CD8-positive, alpha-beta memory T cell (primary cell): ENCODE measurements around the gene FMNL2. TPM values are rescaled to one million over a fixed set of nuclear protein-coding genes. Genes with fewer than 3 reads are reported as not detected.

Experiments
- CTCF ChIA-PET: fragments of 350-600 bp; sonication (Branson Sonifier 250); formaldehyde crosslinking; loops from one replicate; lab custom pipeline; 2021; ENCODE audit warnings: antibody characterized with exemption; lab: Charles Lee
- POLR2A ChIA-PET: fragments of 350-600 bp; sonication (Branson Sonifier 250); formaldehyde crosslinking; loops from one replicate; lab custom pipeline; 2021; ENCODE audit warnings: antibody characterized with exemption; lab: Charles Lee
- DNase-seq, 5 donors: peaks; one replicate each; pipeline versions ENCODE4 v3.0.0 to v3.0.0-alpha.2; 2020 to 2022; ENCODE audit warnings: mixed read lengths in 1 of 5
- H3K27ac ChIP-seq: one replicate; pipeline ENCODE4 v1.7.0; 2013; ENCODE audit warnings: low read depth, mild to moderate bottlenecking, low read length, moderate library complexity
- H3K27me3 ChIP-seq: 2 replicates; pipeline ENCODE4 v1.7.0; 2013; ENCODE audit warnings: low read length, mild to moderate bottlenecking; ENCODE audit not compliant: insufficient read depth, poor library complexity, severe bottlenecking
- H3K36me3 ChIP-seq: 2 replicates; pipeline ENCODE4 v1.7.0; 2013; ENCODE audit warnings: mild to moderate bottlenecking, low read length, moderate library complexity; ENCODE audit not compliant: insufficient read depth
- H3K4me1 ChIP-seq: 2 replicates; pipeline ENCODE4 v1.7.0; 2013; ENCODE audit warnings: mild to moderate bottlenecking, low read length, moderate library complexity; ENCODE audit not compliant: insufficient read depth
- H3K4me3 ChIP-seq: 2 replicates; pipeline ENCODE4 v1.7.0; 2013; ENCODE audit warnings: mild to moderate bottlenecking, low read length
- H3K9me3 ChIP-seq: 2 replicates; pipeline ENCODE4 v1.7.0; 2013; ENCODE audit warnings: mild to moderate bottlenecking, low read length
- H3K27ac Mint-ChIP-seq, 8 donors: one replicate each; pipeline ENCODE4 v1.8.0; 2020 to 2021; ENCODE audit warnings: mixed read lengths in 8 of 8, mild to moderate bottlenecking in 6 of 8, inconsistent platforms in 3 of 8, moderate library complexity in 3 of 8
- H3K27me3 Mint-ChIP-seq, 2 donors: one replicate each; pipeline ENCODE4 v1.8.0; 2020 to 2021; ENCODE audit warnings: mixed read lengths in 2 of 2, mild to moderate bottlenecking in 1 of 2, moderate library complexity in 1 of 2
- H3K36me3 Mint-ChIP-seq, 3 donors: one replicate each; pipeline ENCODE4 v1.8.0; 2020 to 2021; ENCODE audit warnings: mixed read lengths in 3 of 3, inconsistent platforms in 1 of 3, mild to moderate bottlenecking in 1 of 3
- H3K4me1 Mint-ChIP-seq, 3 donors: one replicate each; pipeline ENCODE4 v1.8.0; 2020 to 2021; ENCODE audit warnings: mixed read lengths in 3 of 3, inconsistent platforms in 1 of 3, mild to moderate bottlenecking in 1 of 3
- H3K4me3 Mint-ChIP-seq, 7 donors: one replicate each; pipeline ENCODE4 v1.8.0; 2020 to 2021; ENCODE audit warnings: mixed read lengths in 7 of 7, mild to moderate bottlenecking in 6 of 7, moderate library complexity in 4 of 7, inconsistent platforms in 2 of 7
- H3K9me3 Mint-ChIP-seq, 5 donors: one replicate each; pipeline ENCODE4 v1.8.0; 2020 to 2022; ENCODE audit warnings: mixed read lengths in 5 of 5, mild to moderate bottlenecking in 3 of 5, moderate library complexity in 2 of 5, inconsistent platforms in 1 of 5
- polyA plus RNA-seq: library from polyadenylated mRNA; unstranded; fragments of 300-500 nt; fragmentation: Illumina TruSeq; gene quantifications from one replicate; pipeline ENCODE4 v1.2.3, GENCODE V29; 2021
- total RNA-seq, 2 experiments: library from RNA; stranded (reverse); gene quantifications; one replicate each; pipeline ENCODE4 v1.2.3, GENCODE V29; 2021

Gene FMNL2
- total and polyA plus RNA-seq, 3 experiments from 2014 or later, result 0.05 to 0.59 (median 0.58) TPM

DNA sequence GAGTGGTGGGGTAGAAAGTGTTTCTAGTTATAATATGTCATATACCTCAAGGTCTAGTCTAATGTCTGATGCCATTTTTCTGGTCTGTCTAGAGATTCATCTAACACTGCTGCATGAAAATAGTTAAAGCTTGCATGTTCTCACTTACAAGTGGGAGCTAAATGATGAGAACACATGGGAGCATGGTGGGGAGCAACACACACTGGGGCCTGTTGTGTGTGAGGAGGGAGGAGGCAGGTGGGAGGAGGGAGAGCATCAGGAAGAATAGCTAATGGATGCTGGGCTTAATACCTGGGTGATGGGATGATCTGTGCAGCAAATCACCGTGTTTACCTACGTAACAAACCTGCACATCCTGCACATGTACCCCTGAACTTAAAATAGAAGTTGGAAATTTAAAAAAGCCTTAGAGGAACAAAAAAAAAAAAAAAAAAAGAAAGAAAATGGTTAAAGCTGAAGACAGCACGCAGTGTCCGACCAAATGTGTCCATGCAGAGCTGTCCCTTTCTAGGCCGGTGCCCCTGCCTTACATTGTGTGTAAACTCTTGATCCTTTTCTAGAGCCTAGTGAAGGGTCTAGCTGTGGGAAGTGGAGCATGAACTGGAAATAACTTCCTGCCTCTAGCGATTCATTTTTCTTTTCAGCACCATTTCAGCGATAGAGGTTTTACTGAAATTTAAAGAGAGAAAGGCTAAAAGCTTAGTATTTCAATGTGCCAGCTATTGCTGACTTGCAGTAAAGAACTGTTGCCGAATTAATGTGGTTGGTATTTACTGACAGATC, 94.0 kb downstream of the FMNL2 start:
- H3K4me1 ChIP-seq, result no peaks in the 10 kb centered on the region
- H3K4me3 Mint-ChIP-seq, result no peak overlapping the region
- DNase-seq, result no peak
- no peaks in the 10 kb centered on the region for H3K36me3 Mint-ChIP-seq
- CTCF ChIA-PET, result no interaction called here
- no peak overlapping the region for H3K27ac Mint-ChIP-seq
- H3K4me1 Mint-ChIP-seq, result no peaks in the 10 kb centered on the region
- no peak overlapping the region for H3K4me3 ChIP-seq
- no peaks in the 10 kb centered on the region for H3K36me3 ChIP-seq
- no peak overlapping the region for H3K27ac ChIP-seq
- H3K27me3 ChIP-seq, result no peaks in the 10 kb centered on the region
- peaks cover 0 to 2% (median 0%) of the 10 kb centered on the region in 5 donors for H3K9me3 Mint-ChIP-seq
- H3K27me3 Mint-ChIP-seq, result peaks cover 1 to 7% of the 10 kb centered on the region in 2 donors
- POLR2A ChIA-PET, result no interaction called here
- no peaks in the 10 kb centered on the region for H3K9me3 ChIP-seq

GRCh38 chr2:152430876-152431275, 95.9 kb downstream of the FMNL2 start:
- DNase-seq, result no peak
- H3K4me1 Mint-ChIP-seq, result no peaks in the 10 kb centered on the region
- Histone ChIP-seq H3K4me3 (no peak overlapping the region), H3K36me3 (no peaks in the 10 kb centered on the region), H3K27ac (no peak overlapping the region), H3K9me3 (no peaks in the 10 kb centered on the region), H3K27me3 (no peaks in the 10 kb centered on the region), H3K4me1 (no peaks in the 10 kb centered on the region)
- H3K9me3 Mint-ChIP-seq, result no peaks in the 10 kb centered on the region
- H3K36me3 Mint-ChIP-seq, result no peaks in the 10 kb centered on the region
- ChIA-PET POLR2A (no interaction called here), CTCF (no interaction called here)
- H3K27ac Mint-ChIP-seq, result no peak overlapping the region
- peaks cover 3 to 7% of the 10 kb centered on the region in 2 donors for H3K27me3 Mint-ChIP-seq
- H3K4me3 Mint-ChIP-seq, result no peak overlapping the region

DNA sequence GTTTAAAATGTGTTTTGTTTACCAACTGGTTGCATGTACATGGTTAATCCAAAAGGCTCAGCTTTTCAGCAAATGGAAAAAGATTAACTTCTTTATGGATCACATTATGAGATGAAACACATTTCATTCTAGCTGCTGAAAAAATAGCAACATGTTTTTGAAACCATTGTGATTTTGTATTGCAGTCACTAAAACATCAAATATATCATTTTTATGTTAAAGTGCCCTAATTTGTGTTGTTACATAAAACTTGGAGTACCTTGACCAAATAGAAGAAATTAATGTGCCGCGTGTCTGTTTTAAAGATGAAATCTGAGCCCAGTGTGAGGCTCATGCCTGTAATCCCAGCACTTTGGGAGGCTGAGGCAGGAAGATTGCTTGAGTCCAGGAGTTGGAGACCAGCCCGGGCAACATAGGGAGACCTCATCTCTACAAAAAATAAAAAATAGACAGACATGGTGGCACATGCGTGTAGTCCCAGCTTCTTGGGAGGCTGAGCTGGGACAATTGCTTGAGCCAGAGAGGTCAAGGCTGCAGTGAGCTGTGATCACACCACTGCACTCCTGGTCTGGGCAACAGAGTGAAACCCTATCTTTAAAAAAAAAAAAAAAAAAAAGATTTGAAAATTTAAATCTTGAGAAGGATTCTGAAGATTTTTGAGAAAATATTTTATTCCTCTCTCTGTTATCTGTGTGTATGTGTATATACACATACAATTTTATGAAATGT, 96.6 kb downstream of the FMNL2 start:
- no peaks in the 10 kb centered on the region for H3K4me1 ChIP-seq
- no peak for DNase-seq
- no peaks in the 10 kb centered on the region for H3K9me3 ChIP-seq
- POLR2A ChIA-PET, result no interaction called here
- no peaks in the 10 kb centered on the region for H3K27me3 ChIP-seq
- Mint-ChIP-seq H3K27me3 (peaks cover 3 to 11% of the 10 kb centered on the region in 2 donors), H3K4me1 (no peaks in the 10 kb centered on the region), H3K27ac (no peak overlapping the region), H3K4me3 (no peak overlapping the region), H3K36me3 (no peaks in the 10 kb centered on the region), H3K9me3 (no peaks in the 10 kb centered on the region)
- no peak overlapping the region for H3K4me3 ChIP-seq
- H3K36me3 ChIP-seq, result no peaks in the 10 kb centered on the region
- CTCF ChIA-PET, result no interaction called here
- H3K27ac ChIP-seq, result no peak overlapping the region

GRCh38 chr2:152432206-152432653, 97.3 kb downstream of the FMNL2 start:
- no peaks in the 10 kb centered on the region for H3K4me1 Mint-ChIP-seq
- POLR2A ChIA-PET, result no interaction called here
- no peaks in the 10 kb centered on the region for H3K9me3 ChIP-seq
- H3K4me3 ChIP-seq, result no peak overlapping the region
- H3K27me3 Mint-ChIP-seq, result peaks cover 3 to 12% of the 10 kb centered on the region in 2 donors
- no peaks in the 10 kb centered on the region for H3K4me1 ChIP-seq
- CTCF ChIA-PET, result no interaction called here
- H3K4me3 Mint-ChIP-seq, result no peak overlapping the region
- H3K27ac ChIP-seq, result no peak overlapping the region
- no peaks in the 10 kb centered on the region for H3K27me3 ChIP-seq
- H3K36me3 Mint-ChIP-seq, result no peaks in the 10 kb centered on the region
- no peaks in the 10 kb centered on the region for H3K9me3 Mint-ChIP-seq
- no peaks in the 10 kb centered on the region for H3K36me3 ChIP-seq
- no peak overlapping the region for H3K27ac Mint-ChIP-seq
- no peak for DNase-seq

DNA sequence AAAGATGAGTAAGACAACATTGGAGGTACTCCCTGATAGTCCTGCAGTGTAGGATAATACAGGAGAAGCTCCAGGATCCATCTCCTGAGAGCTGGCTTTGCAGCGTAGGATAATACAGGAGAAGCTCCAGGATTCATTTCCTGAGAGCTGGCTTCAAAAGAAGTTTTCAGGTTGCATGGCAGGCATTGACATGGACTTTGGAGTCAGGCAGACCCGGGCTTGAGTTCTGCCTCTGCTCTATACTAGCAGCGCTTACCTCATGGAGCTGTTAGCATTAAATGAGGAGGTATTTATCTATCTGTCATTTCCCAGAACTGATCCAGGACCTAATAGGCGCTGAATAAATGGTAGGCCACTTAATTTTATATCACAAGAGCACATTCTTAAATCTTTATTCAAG, 97.8 kb downstream of the FMNL2 start:
- ChIA-PET CTCF (no interaction called here), POLR2A (no interaction called here)
- Mint-ChIP-seq H3K27ac (no peak overlapping the region), H3K36me3 (no peaks in the 10 kb centered on the region), H3K27me3 (peaks cover 3 to 13% of the 10 kb centered on the region in 2 donors), H3K4me3 (no peak overlapping the region), H3K4me1 (no peaks in the 10 kb centered on the region), H3K9me3 (no peaks in the 10 kb centered on the region)
- H3K9me3 ChIP-seq, result no peaks in the 10 kb centered on the region
- no peak overlapping the region for H3K27ac ChIP-seq
- H3K4me3 ChIP-seq, result no peak overlapping the region
- H3K36me3 ChIP-seq, result no peaks in the 10 kb centered on the region
- no peaks in the 10 kb centered on the region for H3K4me1 ChIP-seq
- DNase-seq, result no peak
- H3K27me3 ChIP-seq, result no peaks in the 10 kb centered on the region

- Histone ChIP-seq H3K4me1 (no peaks in the 10 kb centered on the region), H3K27ac (no peak overlapping the region), H3K27me3 (no peaks in the 10 kb centered on the region), H3K9me3 (no peaks in the 10 kb centered on the region), H3K36me3 (no peaks in the 10 kb centered on the region), H3K4me3 (no peak overlapping the region)
- no peak overlapping the region for H3K4me3 Mint-ChIP-seq
- H3K27me3 Mint-ChIP-seq, result peaks cover 3 to 18% of the 10 kb centered on the region in 2 donors
- DNase-seq, result no peak
- H3K4me1 Mint-ChIP-seq, result no peaks in the 10 kb centered on the region
- H3K27ac Mint-ChIP-seq, result no peak overlapping the region
- ChIA-PET POLR2A (no interaction called here), CTCF (no interaction called here)
- no peaks in the 10 kb centered on the region for H3K36me3 Mint-ChIP-seq
- H3K9me3 Mint-ChIP-seq, result no peaks in the 10 kb centered on the region
Measured at GRCh38 chr2:152433289-152433688, 98.3 kb downstream of the FMNL2 start.

DNA sequence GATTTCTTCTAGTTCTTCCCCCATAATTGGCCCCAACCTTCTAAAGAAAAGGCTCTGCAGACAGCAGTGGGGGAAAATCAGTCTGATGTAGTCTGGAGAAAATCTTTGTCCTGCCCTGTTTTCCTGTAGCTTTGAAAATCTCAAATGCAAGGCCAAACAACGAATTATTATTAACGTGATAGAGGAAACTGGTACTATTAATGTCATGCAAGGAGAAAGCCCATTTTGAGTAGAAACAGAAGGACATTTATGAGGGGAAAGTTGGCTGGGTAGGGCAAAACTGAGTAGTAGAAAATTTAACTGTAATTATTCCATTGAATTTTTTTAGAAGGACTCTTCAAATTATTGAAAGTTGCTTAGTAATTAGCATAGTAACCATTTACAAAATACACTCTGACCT, 98.8 kb downstream of the FMNL2 start:
- peaks cover 2 to 19% of the 10 kb centered on the region in 2 donors for H3K27me3 Mint-ChIP-seq
- ChIA-PET POLR2A (no interaction called here), CTCF (no interaction called here)
- no peaks in the 10 kb centered on the region for H3K27me3 ChIP-seq
- no peaks in the 10 kb centered on the region for H3K4me1 ChIP-seq
- no peak overlapping the region for H3K4me3 Mint-ChIP-seq
- no peaks in the 10 kb centered on the region for H3K36me3 Mint-ChIP-seq
- H3K9me3 Mint-ChIP-seq, result no peaks in the 10 kb centered on the region
- H3K36me3 ChIP-seq, result no peaks in the 10 kb centered on the region
- H3K4me1 Mint-ChIP-seq, result no peaks in the 10 kb centered on the region
- no peak overlapping the region for H3K27ac ChIP-seq
- no peak overlapping the region for H3K27ac Mint-ChIP-seq
- no peak overlapping the region for H3K4me3 ChIP-seq
- no peaks in the 10 kb centered on the region for H3K9me3 ChIP-seq
- DNase-seq, result no peak

- Mint-ChIP-seq H3K9me3 (no peaks in the 10 kb centered on the region), H3K4me1 (no peaks in the 10 kb centered on the region), H3K27me3 (peaks cover 2 to 24% of the 10 kb centered on the region in 2 donors), H3K4me3 (no peak overlapping the region), H3K36me3 (no peaks in the 10 kb centered on the region), H3K27ac (no peak overlapping the region)
- H3K27me3 ChIP-seq, result no peaks in the 10 kb centered on the region
- CTCF ChIA-PET, result no interaction called here
- H3K36me3 ChIP-seq, result no peaks in the 10 kb centered on the region
- H3K4me1 ChIP-seq, result no peaks in the 10 kb centered on the region
- no peaks in the 10 kb centered on the region for H3K9me3 ChIP-seq
- H3K27ac ChIP-seq, result no peak overlapping the region
- POLR2A ChIA-PET, result no interaction called here
- DNase-seq, result no peak
- H3K4me3 ChIP-seq, result no peak overlapping the region
Measured at GRCh38 chr2:152434395-152435182, 99.6 kb downstream of the FMNL2 start.
